Non-pigmented ciliary epithelial cell (primary cell): ENCODE results near the gene UNC50.
A peak's percentile ranks its signal among the peaks of the same experiment; 100 is the strongest.
"Not testable (repeated sequence)": the region's sequence is repeated elsewhere in the genome, so short reads cannot be mapped to it uniquely, and the experiment has no call there.

Experiments
- DNase-seq: peaks from one replicate; pipeline ENCODE4 v3.0.0-alpha.2; 2010; ENCODE audit warnings: low read depth

UNC50 gene

GRCh38 chr2:98608962-98609604 is 694 bp downstream of the UNC50 start:
- DNase-seq = no peak

- DNase-seq = no peak
Measured at GRCh38 chr2:98614024-98614739, 5.8 kb downstream of the UNC50 start.

DNA sequence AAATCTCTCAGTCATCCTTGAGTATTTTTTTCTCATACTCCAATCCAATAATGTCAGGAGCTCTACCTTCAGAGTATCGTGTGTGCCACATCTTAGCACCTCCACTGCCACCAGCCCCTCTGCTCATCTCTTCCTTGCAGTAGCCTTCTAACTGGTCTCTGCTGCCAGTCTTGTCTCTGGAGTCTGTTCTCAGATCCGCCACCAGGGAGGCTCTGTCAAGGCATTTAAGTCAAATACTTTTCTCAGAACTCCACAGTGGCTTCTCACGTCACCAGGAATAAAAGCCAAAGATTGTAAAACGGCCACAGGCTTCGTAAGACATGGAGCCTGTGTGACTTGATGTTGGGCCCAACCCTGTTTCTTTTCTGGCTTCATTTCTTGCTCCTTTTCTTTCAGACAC is 7.1 kb downstream of the UNC50 start:
- no peak for DNase-seq

DNA sequence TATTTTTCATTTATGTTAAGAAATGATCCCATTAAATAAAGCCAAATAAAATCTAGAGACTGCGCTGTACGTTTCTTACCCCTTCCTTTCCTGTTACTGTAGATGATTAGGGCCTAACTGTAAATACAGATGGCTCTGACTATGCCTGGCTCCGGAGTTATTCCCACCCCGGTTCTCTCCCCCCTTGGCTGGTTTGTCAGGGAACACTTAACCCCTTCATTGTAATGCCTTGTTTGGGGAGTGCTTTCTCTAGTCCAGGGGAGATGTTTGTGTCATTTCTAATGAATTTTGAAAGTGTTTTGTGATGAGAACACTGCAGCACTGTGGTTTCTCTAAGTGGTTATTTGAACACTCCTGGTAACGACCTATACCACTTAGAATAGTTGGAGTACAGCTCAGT is 8.8 kb downstream of the UNC50 start:
- DNase-seq = no peak

DNA sequence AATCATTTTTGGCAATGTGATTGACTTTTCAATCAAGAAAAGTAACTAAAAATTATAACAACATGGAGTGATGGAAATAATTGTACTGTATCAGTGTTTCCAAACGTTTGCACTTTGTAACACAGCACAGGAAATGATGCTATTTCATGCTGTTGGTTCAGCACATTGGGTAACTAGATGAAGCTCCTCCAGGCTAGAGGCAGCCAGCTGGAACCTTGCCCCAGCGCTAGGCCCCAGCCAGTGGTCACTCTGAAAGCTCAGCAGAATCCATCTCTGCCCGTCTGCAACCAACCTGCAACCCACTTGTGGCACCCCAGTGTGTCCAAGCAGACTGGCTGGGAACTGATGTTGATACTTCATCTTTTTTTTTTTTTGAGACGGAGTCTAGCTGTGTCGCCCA is 15.3 kb downstream of the UNC50 start:
- DNase-seq = no peak

- no peak for DNase-seq
Measured at GRCh38 chr2:98632351-98632750, 24.0 kb downstream of the UNC50 start.

DNA sequence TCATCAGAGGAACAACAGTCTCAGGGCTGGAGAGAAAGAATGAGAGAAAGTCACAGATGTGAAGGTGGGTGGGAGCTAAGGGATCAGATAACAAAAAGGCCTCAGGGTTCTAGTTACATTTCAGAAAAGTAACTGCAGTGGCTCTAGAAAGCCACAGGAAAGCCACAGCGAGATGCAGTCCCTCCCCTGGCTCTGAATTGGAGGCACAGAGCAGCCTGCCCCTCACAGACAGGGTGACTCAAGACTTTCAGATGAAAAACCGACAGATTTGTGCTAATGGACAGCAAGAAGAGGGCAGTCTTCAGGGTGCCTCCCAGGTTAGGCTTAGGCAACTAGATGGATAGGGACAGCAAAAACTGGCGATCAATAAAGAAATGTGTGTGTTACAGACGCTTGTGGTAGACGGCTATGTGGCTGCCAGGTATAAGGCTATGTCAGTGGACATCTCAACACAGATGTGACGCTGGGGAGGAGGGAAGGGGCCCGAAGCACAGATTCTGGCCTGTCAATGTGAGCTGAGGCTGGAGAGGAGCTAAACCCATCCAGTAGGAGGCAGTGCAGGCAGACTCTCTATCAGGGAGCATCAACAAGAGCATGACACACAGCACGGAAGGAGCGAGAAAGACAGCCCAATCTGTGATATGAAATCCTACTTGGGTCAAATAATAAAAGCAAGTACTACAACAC is 26.2 kb downstream of the UNC50 start:
- DNase-seq = no peak

DNA sequence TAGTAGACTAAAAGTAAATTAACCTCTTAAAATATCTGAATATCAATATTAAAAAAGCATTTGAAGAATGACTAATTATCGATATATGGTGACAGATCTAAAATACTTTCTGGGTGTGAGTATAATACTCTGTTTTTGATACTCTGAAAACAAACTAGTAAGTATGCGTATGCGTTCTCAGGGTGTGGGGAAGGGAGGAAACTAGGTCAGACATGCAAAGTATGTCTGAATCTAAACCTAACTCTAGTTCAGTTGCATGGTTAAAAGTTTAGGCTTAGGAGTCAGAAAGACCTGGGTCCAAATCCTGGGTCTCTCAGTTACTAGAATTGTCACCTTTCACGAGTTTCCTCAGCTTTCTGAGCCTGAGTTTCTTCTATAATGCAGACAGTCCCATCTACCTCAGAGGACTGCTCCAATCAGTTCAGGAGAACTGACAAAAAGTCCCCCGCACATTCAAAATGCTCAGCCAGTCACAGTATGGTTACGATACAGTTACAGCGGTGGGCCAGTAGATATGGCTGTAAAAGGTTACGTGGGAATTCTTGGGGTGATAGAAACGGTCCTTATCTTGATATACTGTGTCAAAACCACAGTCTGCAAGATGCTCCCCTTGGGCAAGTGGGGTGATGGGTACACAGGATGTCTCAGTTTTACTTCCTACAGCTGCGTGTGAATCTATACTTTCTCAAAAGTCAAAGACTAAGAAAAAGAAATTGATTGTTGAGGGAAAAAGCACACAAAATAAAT is 29.2 kb downstream of the UNC50 start:
- no peak for DNase-seq

- DNase-seq = peak; percentile 4
Measured at GRCh38 chr2:98643496-98644100, 35.2 kb downstream of the UNC50 start.

GRCh38 chr2:98647636-98648035 is 39.2 kb downstream of the UNC50 start:
- no peak for DNase-seq

- no peak for DNase-seq
Measured at GRCh38 chr2:98648451-98648850, 40.1 kb downstream of the UNC50 start.

- DNase-seq = peak; percentile 38
Measured at GRCh38 chr2:98649135-98649991, 41.0 kb downstream of the UNC50 start.

- no peak for DNase-seq
Measured at GRCh38 chr2:98649992-98650375, 41.6 kb downstream of the UNC50 start.

DNA sequence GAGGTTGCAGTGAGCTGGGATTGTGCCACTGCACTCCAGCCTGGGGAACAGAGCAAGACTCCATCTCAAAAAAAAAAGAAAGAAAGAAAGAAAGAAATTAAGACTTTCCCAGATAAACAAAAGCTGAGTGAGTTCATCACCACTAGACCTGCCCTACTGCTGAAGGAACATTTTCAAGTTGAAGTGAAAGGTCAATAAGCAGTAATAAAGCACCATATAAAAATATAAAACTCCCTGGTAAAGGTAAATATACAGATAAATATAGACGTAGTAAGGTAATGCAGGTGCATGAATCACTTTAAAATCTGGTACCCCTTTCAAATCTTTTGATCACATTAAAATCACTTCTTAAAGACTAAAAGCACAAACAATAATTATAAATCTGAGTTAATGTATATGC is 42.6 kb downstream of the UNC50 start:
- no peak for DNase-seq

GRCh38 chr2:98654699-98655495 is 46.5 kb downstream of the UNC50 start:
- DNase-seq = no peak

DNA sequence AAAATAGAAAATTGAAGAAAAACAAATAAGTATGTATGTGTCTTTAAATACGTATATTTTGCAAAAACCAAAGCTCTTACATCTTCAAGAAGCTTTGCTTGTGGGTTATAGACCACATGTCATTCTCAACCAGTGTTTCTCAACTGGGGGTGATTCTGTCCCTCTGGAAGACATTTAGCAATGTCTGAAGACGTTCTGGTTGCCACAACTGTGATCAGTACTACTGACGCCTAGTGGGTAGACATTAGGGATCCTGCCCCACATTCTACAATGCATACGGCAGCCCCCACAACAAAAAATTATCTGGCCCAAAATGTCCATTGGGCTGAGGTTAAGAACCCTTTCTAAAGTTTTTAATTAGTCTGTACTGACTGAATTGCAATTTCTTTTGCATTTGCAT is 48.4 kb downstream of the UNC50 start:
- DNase-seq = no peak

GRCh38 chr2:98658816-98659490 is 50.6 kb downstream of the UNC50 start:
- no peak for DNase-seq

- not testable (repeated sequence) for DNase-seq
Measured at GRCh38 chr2:98659491-98659840, 51.1 kb downstream of the UNC50 start.

GRCh38 chr2:98663511-98664090 is 55.2 kb downstream of the UNC50 start:
- no peak for DNase-seq

GRCh38 chr2:98664323-98664722 is 55.9 kb downstream of the UNC50 start:
- no peak for DNase-seq
